WTC11 (cell line): Measurements from ENCODE around the gene C1QTNF12. TPM values are rescaled to one million over a fixed set of nuclear protein-coding genes. Genes with fewer than 3 reads are reported as not detected.

ENCODE experiments used
- ATAC-seq: fragments of 200-7000 bp; cut with Tn5 transposase; 2 replicates; pipeline ENCODE4 v1.10.0; 2021; ENCODE audit warnings: mild to moderate bottlenecking, moderate library complexity
- CTCF ChIA-PET: fragments of 300-600 bp; sonication (Branson Sonifier 250); formaldehyde crosslinking; loops from one replicate; lab custom pipeline; 2021; ENCODE audit warnings: antibody characterized with exemption; lab: Charles Lee
- POLR2A ChIA-PET: fragments of 350-600 bp; sonication (Branson Sonifier 250); formaldehyde crosslinking; loops from one replicate; lab custom pipeline; 2021; ENCODE audit warnings: antibody characterized with exemption; lab: Charles Lee
- DNase-seq: peaks from one replicate; pipeline ENCODE4 v3.0.0; 2021; ENCODE audit warnings: low spot score
- H3K27ac Mint-ChIP-seq: 2 replicates; pipeline ENCODE4 v1.8.0; 2021; ENCODE audit warnings: mixed read lengths
- H3K27me3 Mint-ChIP-seq: 2 replicates; pipeline ENCODE4 v1.8.0; 2021; ENCODE audit warnings: low read depth, mild to moderate bottlenecking, moderate library complexity, mixed read lengths
- H3K36me3 Mint-ChIP-seq: 2 replicates; pipeline ENCODE4 v1.8.0; 2021; ENCODE audit warnings: mixed read lengths
- H3K4me1 Mint-ChIP-seq: 2 replicates; pipeline ENCODE4 v1.8.0; 2022; ENCODE audit warnings: mixed read lengths
- H3K4me3 Mint-ChIP-seq: 2 replicates; pipeline ENCODE4 v1.8.0; 2021; ENCODE audit warnings: mild to moderate bottlenecking, moderate library complexity, mixed read lengths
- H3K9me3 Mint-ChIP-seq: 2 replicates; pipeline ENCODE4 v1.8.0; 2021; ENCODE audit warnings: mixed read lengths
- CREB1 ChIP-seq: sonication (generic); formaldehyde crosslinking; IDR thresholded peaks from 2 replicates; pipeline ENCODE4 v1.8.0; 2023; ENCODE audit warnings: mild to moderate bottlenecking, missing genetic modification reagents
- E2F5 ChIP-seq: sonication (generic); formaldehyde crosslinking; IDR thresholded peaks from 2 replicates; pipeline ENCODE4 v1.8.1; 2022; ENCODE audit warnings: mild to moderate bottlenecking, moderate library complexity, missing genetic modification reagents
- ELF4 ChIP-seq: sonication (generic); formaldehyde crosslinking; IDR thresholded peaks from 2 replicates; pipeline ENCODE4 v1.8.1; 2022; ENCODE audit warnings: low read depth, mild to moderate bottlenecking, moderate library complexity, missing genetic modification reagents
- ESRRA ChIP-seq: sonication (generic); formaldehyde crosslinking; IDR thresholded peaks from 2 replicates; pipeline ENCODE4 v1.8.1; 2022; ENCODE audit warnings: mild to moderate bottlenecking, missing genetic modification reagents, borderline replicate concordance
- FOXJ3 ChIP-seq: sonication (generic); formaldehyde crosslinking; IDR thresholded peaks from 2 replicates; pipeline ENCODE4 v1.9.0; 2021; ENCODE audit warnings: missing genetic modification reagents, mild to moderate bottlenecking, borderline replicate concordance
- IRF2 ChIP-seq: sonication (generic); formaldehyde crosslinking; IDR thresholded peaks from 2 replicates; pipeline ENCODE4 v1.8.0; 2022; ENCODE audit warnings: low read depth, missing genetic modification reagents, borderline replicate concordance
- NR1H2 ChIP-seq: sonication (generic); formaldehyde crosslinking; IDR thresholded peaks from 2 replicates; pipeline ENCODE4 v1.9.0; 2021; ENCODE audit warnings: mild to moderate bottlenecking, moderate library complexity, missing genetic modification reagents
- RORB ChIP-seq: fragments of 250-450 bp; sonication (Bioruptor Pico); IDR thresholded peaks from 2 replicates; pipeline ENCODE4 v1.9.0; 2021; ENCODE audit warnings: mild to moderate bottlenecking
- SOX15 ChIP-seq: fragments of 250-450 bp; sonication (Bioruptor Pico); IDR thresholded peaks from 2 replicates; pipeline ENCODE4 v1.9.0; 2021; ENCODE audit warnings: mild to moderate bottlenecking
- TEAD4 ChIP-seq: sonication (generic); formaldehyde crosslinking; IDR thresholded peaks from 2 replicates; pipeline ENCODE4 v1.8.0; 2022; ENCODE audit warnings: mild to moderate bottlenecking, missing genetic modification reagents
- ZNF138 ChIP-seq: sonication (generic); formaldehyde crosslinking; conservative IDR thresholded peaks from 2 replicates; pipeline ENCODE4 v1.8.1; 2022; ENCODE audit warnings: mild to moderate bottlenecking, moderate library complexity, missing genetic modification reagents
- total RNA-seq: library from RNA; stranded (reverse); gene quantifications from 3 replicates; pipeline ENCODE4 v1.2.3, GENCODE V29; 2021
- TF ChIP-seq, protein P1 (sequence below): sonication (generic); formaldehyde crosslinking; IDR thresholded peaks from 2 replicates; pipeline ENCODE4 v1.8.1; 2023; ENCODE audit warnings: mild to moderate bottlenecking, missing genetic modification reagents
- TF ChIP-seq, protein P2 (sequence below): sonication (generic); formaldehyde crosslinking; IDR thresholded peaks from 2 replicates; pipeline ENCODE4 v1.8.0; 2022; ENCODE audit warnings: mild to moderate bottlenecking, missing genetic modification reagents
- TF ChIP-seq, protein P3 (sequence below): sonication (generic); formaldehyde crosslinking; IDR thresholded peaks from 2 replicates; pipeline ENCODE4 v1.8.0; 2023; ENCODE audit warnings: missing genetic modification reagents
- TF ChIP-seq, protein P4 (sequence below): sonication (generic); formaldehyde crosslinking; IDR thresholded peaks from 2 replicates; pipeline ENCODE4 v1.8.1; 2022; ENCODE audit warnings: low read depth, mild to moderate bottlenecking, moderate library complexity, missing genetic modification reagents, borderline replicate concordance
- TF ChIP-seq, protein P5 (sequence below): sonication (generic); formaldehyde crosslinking; IDR thresholded peaks from 2 replicates; pipeline ENCODE4 v1.8.0; 2023; ENCODE audit warnings: mild to moderate bottlenecking, missing genetic modification reagents
- TF ChIP-seq, protein P6 (sequence below): sonication (generic); formaldehyde crosslinking; IDR thresholded peaks from 2 replicates; pipeline ENCODE4 v1.8.0; 2022; ENCODE audit warnings: mild to moderate bottlenecking, missing genetic modification reagents

The C1QTNF12 gene
- total RNA-seq, 1 experiment from 2014 or later: 10.3 TPM

DNA sequence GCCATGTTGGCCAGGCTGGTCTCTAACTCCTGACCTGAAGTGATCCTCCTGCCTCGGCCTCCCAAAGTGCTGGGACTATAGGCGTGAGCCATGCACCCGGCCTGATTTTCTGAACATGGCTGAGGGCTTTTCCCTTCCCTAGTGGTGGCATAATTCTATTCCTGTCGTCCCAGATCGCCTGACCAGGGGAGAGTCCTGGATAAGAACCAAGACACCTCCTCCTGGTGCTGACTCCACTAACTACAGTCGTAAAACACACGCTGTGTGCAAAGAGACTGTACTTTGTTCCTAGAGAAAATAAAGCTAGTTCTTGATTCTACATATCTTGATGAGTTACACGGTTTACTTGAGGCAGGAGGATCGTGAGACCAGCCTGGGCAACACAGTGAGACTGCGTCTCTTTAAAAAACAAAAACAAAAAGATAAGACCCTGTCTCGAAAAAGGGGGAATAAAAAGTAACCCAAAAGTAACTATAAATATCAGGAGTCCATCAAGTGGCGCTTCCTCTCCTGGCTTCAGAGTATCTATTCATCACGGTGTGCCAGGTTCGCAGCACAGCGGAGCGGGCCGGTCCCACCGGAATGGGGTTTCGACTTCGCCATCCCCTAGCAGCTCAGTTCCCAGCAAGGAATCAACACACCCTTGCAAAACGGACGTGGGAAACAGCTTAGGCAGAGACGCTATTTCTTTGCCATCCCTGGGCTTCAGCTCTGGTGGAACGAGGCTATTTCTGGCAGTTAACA lies 15.7 kb downstream of the C1QTNF12 start (continued):
- TF ChIP-seq, protein P1, sequence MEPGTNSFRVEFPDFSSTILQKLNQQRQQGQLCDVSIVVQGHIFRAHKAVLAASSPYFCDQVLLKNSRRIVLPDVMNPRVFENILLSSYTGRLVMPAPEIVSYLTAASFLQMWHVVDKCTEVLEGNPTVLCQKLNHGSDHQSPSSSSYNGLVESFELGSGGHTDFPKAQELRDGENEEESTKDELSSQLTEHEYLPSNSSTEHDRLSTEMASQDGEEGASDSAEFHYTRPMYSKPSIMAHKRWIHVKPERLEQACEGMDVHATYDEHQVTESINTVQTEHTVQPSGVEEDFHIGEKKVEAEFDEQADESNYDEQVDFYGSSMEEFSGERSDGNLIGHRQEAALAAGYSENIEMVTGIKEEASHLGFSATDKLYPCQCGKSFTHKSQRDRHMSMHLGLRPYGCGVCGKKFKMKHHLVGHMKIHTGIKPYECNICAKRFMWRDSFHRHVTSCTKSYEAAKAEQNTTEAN (CRISPR knock-in tag): no peak
- TF ChIP-seq, all 79 proteins: peak for 0

DNA sequence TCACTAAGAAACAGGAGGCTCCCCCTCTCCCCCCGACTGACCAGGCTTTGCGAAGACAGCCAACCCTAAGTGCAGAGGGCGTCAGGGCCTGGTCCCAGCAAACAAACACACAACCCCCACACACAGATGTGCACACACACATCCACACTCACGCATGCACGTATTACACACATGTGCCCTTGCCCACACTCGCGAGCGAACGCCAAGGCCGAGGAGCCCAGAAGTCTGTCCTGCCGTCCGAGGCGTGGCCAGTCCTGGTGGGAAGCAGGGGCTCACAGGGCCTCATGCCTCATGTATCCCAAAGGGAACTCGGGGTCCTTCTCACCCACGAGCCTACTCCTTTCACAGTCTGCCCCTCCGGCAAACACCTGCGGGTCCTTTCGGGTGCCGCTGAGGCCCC lies 16.8 kb downstream of the C1QTNF12 start:
- peak overlapping the region; percentile 12; the same call in 1 of the 2 replicates for H3K4me3 Mint-ChIP-seq
- H3K27me3 Mint-ChIP-seq: no peaks in the 10 kb centered on the region
- ChIA-PET CTCF (interaction anchor here (1.5 kb wide), 1 partner anchor 107 kb away, joined by 3 read pairs; no protein-coding TSS in a partner anchor), POLR2A (no interaction called here)
- H3K4me1 Mint-ChIP-seq: peaks cover 10% of the 10 kb centered on the region
- H3K36me3 Mint-ChIP-seq: peaks cover 15% of the 10 kb centered on the region
- DNase-seq (no peak), ATAC-seq (no peak)
- TF ChIP-seq NR1H2 (CRISPR knock-in tag): no peak
- peak overlapping the region; percentile 57; the same call in 1 of the 2 replicates for H3K27ac Mint-ChIP-seq
- peaks cover 3% of the 10 kb centered on the region; the same call in 1 of the 2 replicates for H3K9me3 Mint-ChIP-seq

- H3K9me3 Mint-ChIP-seq: peaks cover 3% of the 10 kb centered on the region; the same call in 1 of the 2 replicates
- DNase-seq (no peak), ATAC-seq (no peak)
- H3K4me3 Mint-ChIP-seq: no peak overlapping the region
- POLR2A ChIA-PET: no interaction called here
- no peaks in the 10 kb centered on the region for H3K27me3 Mint-ChIP-seq
- H3K27ac Mint-ChIP-seq: no peak overlapping the region
- peaks cover 16% of the 10 kb centered on the region for H3K36me3 Mint-ChIP-seq
- H3K4me1 Mint-ChIP-seq: peaks cover 10% of the 10 kb centered on the region
- CTCF ChIA-PET: interaction anchor here (1.5 kb wide), 1 partner anchor 106 kb away, joined by 3 read pairs; no protein-coding TSS in a partner anchor
- no peak for TF ChIP-seq SOX15 (CRISPR knock-in tag)
- TF ChIP-seq ESRRA: no peak
- TF ChIP-seq, protein P2, sequence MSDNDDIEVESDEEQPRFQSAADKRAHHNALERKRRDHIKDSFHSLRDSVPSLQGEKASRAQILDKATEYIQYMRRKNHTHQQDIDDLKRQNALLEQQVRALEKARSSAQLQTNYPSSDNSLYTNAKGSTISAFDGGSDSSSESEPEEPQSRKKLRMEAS: no peak
- no peak for TF ChIP-seq FOXJ3 (CRISPR knock-in tag)
- TF ChIP-seq RORB (CRISPR knock-in tag): no peak
- no peak for TF ChIP-seq TEAD4
- TF ChIP-seq, protein P3, sequence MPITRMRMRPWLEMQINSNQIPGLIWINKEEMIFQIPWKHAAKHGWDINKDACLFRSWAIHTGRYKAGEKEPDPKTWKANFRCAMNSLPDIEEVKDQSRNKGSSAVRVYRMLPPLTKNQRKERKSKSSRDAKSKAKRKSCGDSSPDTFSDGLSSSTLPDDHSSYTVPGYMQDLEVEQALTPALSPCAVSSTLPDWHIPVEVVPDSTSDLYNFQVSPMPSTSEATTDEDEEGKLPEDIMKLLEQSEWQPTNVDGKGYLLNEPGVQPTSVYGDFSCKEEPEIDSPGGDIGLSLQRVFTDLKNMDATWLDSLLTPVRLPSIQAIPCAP (CRISPR knock-in tag): no peak
- TF ChIP-seq IRF2 (CRISPR knock-in tag): no peak
- TF ChIP-seq, protein P4, sequence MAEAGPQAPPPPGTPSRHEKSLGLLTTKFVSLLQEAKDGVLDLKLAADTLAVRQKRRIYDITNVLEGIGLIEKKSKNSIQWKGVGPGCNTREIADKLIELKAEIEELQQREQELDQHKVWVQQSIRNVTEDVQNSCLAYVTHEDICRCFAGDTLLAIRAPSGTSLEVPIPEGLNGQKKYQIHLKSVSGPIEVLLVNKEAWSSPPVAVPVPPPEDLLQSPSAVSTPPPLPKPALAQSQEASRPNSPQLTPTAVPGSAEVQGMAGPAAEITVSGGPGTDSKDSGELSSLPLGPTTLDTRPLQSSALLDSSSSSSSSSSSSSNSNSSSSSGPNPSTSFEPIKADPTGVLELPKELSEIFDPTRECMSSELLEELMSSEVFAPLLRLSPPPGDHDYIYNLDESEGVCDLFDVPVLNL (CRISPR knock-in tag): no peak
- TF ChIP-seq ZNF138: no peak
- TF ChIP-seq, protein P5, sequence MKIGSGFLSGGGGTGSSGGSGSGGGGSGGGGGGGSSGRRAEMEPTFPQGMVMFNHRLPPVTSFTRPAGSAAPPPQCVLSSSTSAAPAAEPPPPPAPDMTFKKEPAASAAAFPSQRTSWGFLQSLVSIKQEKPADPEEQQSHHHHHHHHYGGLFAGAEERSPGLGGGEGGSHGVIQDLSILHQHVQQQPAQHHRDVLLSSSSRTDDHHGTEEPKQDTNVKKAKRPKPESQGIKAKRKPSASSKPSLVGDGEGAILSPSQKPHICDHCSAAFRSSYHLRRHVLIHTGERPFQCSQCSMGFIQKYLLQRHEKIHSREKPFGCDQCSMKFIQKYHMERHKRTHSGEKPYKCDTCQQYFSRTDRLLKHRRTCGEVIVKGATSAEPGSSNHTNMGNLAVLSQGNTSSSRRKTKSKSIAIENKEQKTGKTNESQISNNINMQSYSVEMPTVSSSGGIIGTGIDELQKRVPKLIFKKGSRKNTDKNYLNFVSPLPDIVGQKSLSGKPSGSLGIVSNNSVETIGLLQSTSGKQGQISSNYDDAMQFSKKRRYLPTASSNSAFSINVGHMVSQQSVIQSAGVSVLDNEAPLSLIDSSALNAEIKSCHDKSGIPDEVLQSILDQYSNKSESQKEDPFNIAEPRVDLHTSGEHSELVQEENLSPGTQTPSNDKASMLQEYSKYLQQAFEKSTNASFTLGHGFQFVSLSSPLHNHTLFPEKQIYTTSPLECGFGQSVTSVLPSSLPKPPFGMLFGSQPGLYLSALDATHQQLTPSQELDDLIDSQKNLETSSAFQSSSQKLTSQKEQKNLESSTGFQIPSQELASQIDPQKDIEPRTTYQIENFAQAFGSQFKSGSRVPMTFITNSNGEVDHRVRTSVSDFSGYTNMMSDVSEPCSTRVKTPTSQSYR (CRISPR knock-in tag): no peak
- TF ChIP-seq E2F5 (CRISPR knock-in tag): no peak
- no peak for TF ChIP-seq CREB1 (CRISPR knock-in tag)
- no peak for TF ChIP-seq ELF4 (CRISPR knock-in tag)
- TF ChIP-seq, protein P6, sequence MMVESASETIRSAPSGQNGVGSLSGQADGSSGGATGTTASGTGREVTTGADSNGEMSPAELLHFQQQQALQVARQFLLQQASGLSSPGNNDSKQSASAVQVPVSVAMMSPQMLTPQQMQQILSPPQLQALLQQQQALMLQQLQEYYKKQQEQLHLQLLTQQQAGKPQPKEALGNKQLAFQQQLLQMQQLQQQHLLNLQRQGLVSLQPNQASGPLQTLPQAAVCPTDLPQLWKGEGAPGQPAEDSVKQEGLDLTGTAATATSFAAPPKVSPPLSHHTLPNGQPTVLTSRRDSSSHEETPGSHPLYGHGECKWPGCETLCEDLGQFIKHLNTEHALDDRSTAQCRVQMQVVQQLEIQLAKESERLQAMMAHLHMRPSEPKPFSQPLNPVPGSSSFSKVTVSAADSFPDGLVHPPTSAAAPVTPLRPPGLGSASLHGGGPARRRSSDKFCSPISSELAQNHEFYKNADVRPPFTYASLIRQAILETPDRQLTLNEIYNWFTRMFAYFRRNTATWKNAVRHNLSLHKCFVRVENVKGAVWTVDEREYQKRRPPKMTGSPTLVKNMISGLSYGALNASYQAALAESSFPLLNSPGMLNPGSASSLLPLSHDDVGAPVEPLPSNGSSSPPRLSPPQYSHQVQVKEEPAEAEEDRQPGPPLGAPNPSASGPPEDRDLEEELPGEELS (CRISPR knock-in tag): no peak
These were observed 17.8 kb downstream of the C1QTNF12 start for GRCh38 chr1:1228596-1229321.
